ENCODE measurements around the gene MED26.

MED26 gene

GRCh38 chr19:16586991-16587832, 40.8 kb downstream of the MED26 start:
- TF ChIP-seq CTCF (conservative IDR thresholded peaks at IDR 0.05; ENCODE audit: low read depth, low read length): no peak
- DNase-seq (ENCODE audit: low read depth): peak; percentile 32
- H3K4me3 ChIP-seq (ENCODE audit: low read depth, low read length): no peak overlapping the region

GRCh38 chr19:16586477-16586871, 41.5 kb downstream of the MED26 start:
- no peak overlapping the region for H3K4me3 ChIP-seq (ENCODE audit: low read depth, low read length)
- TF ChIP-seq CTCF (conservative IDR thresholded peaks at IDR 0.05; ENCODE audit: low read depth, low read length): no peak
- no peak for DNase-seq (ENCODE audit: low read depth)

GRCh38 chr19:16585808-16586476, 42.1 kb downstream of the MED26 start:
- no peak for TF ChIP-seq CTCF (conservative IDR thresholded peaks at IDR 0.05; ENCODE audit: low read depth, low read length)
- no peak for DNase-seq (ENCODE audit: low read depth)

GRCh38 chr19:16585094-16585801, 42.8 kb downstream of the MED26 start:
- no peak for DNase-seq (ENCODE audit: low read depth)
- no peak for TF ChIP-seq CTCF (conservative IDR thresholded peaks at IDR 0.05; ENCODE audit: low read depth, low read length)
- H3K4me3 ChIP-seq (ENCODE audit: low read depth, low read length): no peak overlapping the region

More at GRCh38 chr19:16585808-16586476, 42.1 kb downstream of the MED26 start:
- no peak overlapping the region for H3K4me3 ChIP-seq (ENCODE audit: low read depth, low read length)

GRCh38 chr19:16584248-16585093, 43.5 kb downstream of the MED26 start:
- peak; percentile 83 for DNase-seq (ENCODE audit: low read depth)
- peak overlapping the region; percentile 41 for H3K4me3 ChIP-seq (ENCODE audit: low read depth, low read length)
- no peak for TF ChIP-seq CTCF (conservative IDR thresholded peaks at IDR 0.05; ENCODE audit: low read depth, low read length)

GRCh38 chr19:16582486-16583261, 45.3 kb downstream of the MED26 start:
- TF ChIP-seq CTCF (conservative IDR thresholded peaks at IDR 0.05; ENCODE audit: low read depth, low read length): no peak
- no peak for DNase-seq (ENCODE audit: low read depth)
- H3K4me3 ChIP-seq (ENCODE audit: low read depth, low read length): no peak overlapping the region
